NCI-H2107 treated with DMSO at 0.1 percent for 48 hours (cell line): ENCODE results near the gene PIGZ.

Experiments used
- DNase-seq: peaks from one replicate; lab custom pipeline; 2025; ENCODE audit not compliant: unreplicated experiment; lab: John Stamatoyannopoulos, UW

PIGZ gene

GRCh38 chr3:197001972-197002700 is 33.5 kb upstream of the PIGZ start:
- DNase-seq: no peak

- no peak for DNase-seq
Observed at GRCh38 chr3:197001106-197001971, 32.7 kb upstream of the PIGZ start.

- DNase-seq: no peak
Observed at GRCh38 chr3:197000211-197000610, 31.6 kb upstream of the PIGZ start.

- DNase-seq: no peak
Observed at GRCh38 chr3:196998966-196999760, 30.5 kb upstream of the PIGZ start.

GRCh38 chr3:196997311-196997710 is 28.7 kb upstream of the PIGZ start:
- DNase-seq: no peak

- peak; percentile 98 for DNase-seq
Observed at GRCh38 chr3:196996454-196997265, 28.0 kb upstream of the PIGZ start.

GRCh38 chr3:196995646-196996355 is 27.2 kb upstream of the PIGZ start:
- DNase-seq: peak; percentile 95

DNA sequence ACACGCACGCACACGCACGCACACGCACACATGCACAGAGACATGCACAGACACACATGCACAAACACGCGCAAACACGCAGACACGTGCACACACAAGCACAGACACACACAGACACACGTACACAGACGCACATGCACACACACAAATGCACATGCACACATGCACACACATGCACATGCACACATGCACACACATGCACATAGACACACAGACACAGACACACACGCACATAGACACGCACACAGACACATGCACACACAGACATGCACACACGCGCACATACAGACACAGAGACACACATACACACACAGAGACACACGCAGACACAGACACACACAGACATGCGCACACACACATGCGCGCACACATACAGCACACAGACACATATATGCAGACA is 26.4 kb upstream of the PIGZ start:
- DNase-seq: no peak

- DNase-seq: no peak
Observed at GRCh38 chr3:196994056-196994455, 25.4 kb upstream of the PIGZ start.

DNA sequence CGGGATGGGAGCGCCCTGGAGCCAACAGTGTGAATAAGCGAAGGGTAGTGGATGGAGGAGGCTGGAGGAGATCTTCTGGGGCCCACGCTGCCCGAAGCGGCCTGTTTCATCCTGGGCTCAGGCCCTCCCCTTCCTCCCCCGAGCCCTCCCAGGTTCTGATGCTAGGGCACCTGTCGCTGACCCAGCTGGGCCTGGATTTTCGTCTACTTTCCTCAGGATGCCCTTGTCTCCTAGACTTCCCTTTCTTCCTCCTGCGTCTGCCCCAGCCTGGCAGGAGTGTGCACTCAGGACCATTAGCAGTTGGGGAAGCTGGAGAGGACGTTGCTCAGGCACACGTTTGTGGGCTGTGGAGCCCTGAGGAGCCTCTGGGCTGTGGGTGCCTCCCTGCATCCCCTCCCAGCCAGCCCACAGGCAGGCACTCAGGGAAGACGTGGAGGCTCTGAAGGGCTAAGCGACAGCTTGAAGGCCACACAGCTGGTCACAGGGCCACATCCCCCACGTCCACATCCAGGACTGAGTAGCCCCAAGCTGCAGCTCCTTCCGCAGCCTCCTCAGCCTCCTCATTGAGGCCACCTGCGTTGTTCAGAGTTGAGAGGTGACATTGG is 23.9 kb upstream of the PIGZ start:
- no peak for DNase-seq

GRCh38 chr3:196991581-196992460 is 23.2 kb upstream of the PIGZ start:
- no peak for DNase-seq

DNA sequence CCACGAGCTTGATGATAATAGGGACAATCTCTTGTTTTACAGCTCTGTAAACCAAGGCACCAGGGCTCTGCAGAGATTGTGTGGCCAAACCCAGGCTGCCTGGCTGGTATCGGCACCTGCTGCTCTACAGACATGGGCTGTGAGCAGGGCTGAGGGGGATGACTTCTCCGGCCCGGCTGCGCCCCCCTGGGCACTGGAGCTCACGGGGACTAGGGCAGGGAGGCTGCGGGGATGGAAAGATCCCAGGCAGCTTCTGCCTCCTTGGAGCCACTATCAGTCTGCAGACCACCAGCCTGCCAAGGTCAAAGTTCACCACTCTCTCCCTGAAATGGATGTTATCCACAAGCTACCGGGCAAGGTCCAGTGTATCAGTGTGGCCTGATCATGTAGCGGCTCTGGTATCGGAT is 22.0 kb upstream of the PIGZ start:
- no peak for DNase-seq

DNA sequence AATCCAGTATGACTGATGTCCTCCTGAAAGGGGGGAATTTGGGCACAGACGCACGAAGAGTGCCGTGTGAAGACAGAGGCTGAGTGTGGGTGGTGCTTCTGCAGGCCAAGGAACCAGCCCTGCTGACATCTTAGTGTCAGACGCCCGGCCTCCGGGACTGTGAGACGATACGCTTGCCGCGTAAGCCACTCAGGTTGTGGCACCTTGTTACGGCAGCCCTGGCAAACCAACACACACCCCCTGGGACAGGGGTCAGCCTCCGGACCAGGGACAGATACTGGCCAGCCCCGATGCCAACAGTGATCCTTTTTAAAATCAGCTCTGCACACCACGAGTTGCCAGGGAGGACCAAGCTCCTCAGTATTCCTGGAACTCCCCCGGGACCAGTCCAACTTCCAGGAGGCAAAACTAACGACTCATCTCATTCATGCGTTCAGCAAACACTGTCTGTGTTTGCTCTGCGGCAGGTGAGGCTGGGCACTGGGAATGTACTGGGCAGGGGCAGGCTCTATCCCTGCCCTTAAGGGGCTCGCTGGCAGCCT is 21.2 kb upstream of the PIGZ start:
- DNase-seq: peak; percentile 56

GRCh38 chr3:196988241-196989029 is 19.8 kb upstream of the PIGZ start:
- peak; percentile 26 for DNase-seq

DNA sequence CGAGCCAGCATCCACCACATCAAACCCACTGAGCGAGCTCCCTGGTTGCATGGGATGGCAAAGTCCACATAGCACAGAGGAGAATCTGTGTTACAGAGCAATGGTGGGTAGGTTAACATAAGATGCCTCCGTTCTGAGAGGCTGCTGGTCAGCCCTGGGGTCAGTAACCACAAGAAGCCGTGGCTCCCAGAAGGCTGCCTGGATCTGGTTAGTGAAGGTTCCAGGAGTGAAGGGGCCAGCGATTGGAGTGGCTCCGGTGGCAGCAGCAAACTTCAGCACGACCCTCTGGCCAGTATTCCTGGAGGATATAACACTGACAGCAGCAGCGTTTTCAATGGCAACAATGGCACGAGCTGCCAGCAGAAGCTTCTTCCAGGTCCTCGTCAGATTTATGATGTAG is 18.4 kb upstream of the PIGZ start:
- DNase-seq: no peak

- no peak for DNase-seq
Observed at GRCh38 chr3:196985954-196986885, 17.6 kb upstream of the PIGZ start.

DNA sequence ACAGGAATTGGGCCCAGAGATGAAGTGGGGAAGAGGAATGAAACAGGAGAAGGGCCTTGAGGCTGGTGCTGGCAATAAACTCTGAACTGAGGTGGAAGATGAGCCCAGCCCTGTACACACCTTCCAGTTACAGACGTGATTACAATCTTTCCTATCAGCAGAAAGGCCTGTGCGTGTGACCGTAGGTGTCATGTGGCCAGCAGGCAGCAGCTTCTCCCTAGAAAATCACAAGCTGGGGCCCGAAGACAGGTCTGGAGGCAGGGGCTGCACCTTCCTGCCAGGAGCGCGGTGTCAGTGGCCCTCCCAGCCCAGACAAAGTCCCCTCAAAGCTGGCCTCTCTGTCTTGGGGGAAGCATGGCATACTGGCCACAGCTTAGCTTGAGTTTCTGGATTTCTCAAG is 16.7 kb upstream of the PIGZ start:
- no peak for DNase-seq
